Caki2 (cell line): Measurements from ENCODE around the gene CHST11. TPM values are rescaled to one million over a fixed set of nuclear protein-coding genes. Genes with fewer than 3 reads are reported as not detected.

Experiments
- DNase-seq: peaks from one replicate; pipeline ENCODE4 v3.0.0-alpha.2; 2015; ENCODE audit warnings: low read depth
- in situ Hi-C: cut with HindIII; loops from 2 replicates; pipeline ENCODE4 v1.10.0; 2016; ENCODE audit warnings: low sequenced_read_pairs, low pct_unique_long_range_greater_than_20kb, mixed read lengths
- total RNA-seq: library from RNA; depleted of rRNA; stranded (reverse); fragments of >200 nt; shearing (Covaris generic); gene quantifications from 2 replicates; pipeline ENCODE4 v1.2.3, GENCODE V29; 2014; ENCODE audit warnings: low replicate concordance

CHST11 gene
- total RNA-seq, 1 experiment from 2014 or later: 51.3 TPM

GRCh38 chr12:104640956-104641355 lies 184.2 kb downstream of the CHST11 start:
- in situ Hi-C loops: no loop called here

DNA sequence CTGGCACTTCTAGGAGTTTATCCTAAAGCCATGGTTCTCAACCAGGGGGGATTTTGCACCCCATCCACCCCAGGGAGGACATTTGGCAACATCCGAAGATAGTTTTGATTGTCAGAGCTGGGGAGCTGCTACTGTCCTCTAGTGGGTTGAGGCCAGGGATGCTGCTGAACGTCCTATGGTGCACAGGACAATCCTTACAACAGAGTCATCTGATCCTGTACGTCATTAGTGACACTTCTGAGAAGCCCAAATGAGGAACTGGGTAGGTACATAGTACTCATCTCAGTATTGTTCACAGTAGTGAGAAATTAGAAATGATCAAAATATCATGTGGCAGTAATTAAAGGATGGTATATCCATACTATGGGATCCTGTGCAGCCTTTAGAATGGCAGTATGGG lies 185.1 kb downstream of the CHST11 start:
- in situ Hi-C loops: no loop called here
- DNase-seq: no peak

More at GRCh38 chr12:104640956-104641355, 184.2 kb downstream of the CHST11 start:
- DNase-seq: no peak

DNA sequence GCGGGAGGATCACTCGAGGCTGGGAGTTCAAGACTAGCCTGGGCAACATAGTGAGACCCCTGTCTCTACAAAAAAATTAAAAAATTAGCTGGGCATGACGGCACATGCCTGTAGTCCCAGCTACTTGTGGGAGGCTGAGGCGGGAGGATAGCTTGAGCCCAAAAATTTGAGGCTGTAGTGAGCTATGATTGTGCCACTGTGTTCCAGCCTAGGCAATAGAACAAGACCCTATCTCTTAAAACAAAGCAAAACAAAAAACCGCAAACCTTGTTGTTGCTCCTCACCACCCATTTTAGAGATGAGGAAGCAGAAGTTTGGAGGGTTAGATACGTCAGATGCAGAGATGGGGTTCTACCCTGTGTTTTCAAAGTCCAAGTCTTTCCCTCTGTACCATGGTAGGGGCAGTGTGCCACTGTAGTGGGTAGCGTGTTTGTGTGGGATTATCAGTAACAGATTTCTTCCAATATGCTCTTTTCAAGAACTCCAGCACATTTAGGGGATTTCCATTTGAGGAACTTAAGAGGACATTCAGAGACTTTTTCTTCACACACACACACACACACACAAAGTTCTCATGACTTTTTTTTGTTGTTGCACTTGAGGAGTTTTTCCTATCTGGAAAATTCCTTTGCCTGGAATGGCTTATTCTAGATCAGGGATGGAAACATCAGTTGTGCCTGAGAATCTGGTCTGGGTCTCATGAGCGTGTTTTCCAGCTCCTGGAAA lies 186.5 kb downstream of the CHST11 start:
- no peak for DNase-seq
- in situ Hi-C loops: no loop called here

DNA sequence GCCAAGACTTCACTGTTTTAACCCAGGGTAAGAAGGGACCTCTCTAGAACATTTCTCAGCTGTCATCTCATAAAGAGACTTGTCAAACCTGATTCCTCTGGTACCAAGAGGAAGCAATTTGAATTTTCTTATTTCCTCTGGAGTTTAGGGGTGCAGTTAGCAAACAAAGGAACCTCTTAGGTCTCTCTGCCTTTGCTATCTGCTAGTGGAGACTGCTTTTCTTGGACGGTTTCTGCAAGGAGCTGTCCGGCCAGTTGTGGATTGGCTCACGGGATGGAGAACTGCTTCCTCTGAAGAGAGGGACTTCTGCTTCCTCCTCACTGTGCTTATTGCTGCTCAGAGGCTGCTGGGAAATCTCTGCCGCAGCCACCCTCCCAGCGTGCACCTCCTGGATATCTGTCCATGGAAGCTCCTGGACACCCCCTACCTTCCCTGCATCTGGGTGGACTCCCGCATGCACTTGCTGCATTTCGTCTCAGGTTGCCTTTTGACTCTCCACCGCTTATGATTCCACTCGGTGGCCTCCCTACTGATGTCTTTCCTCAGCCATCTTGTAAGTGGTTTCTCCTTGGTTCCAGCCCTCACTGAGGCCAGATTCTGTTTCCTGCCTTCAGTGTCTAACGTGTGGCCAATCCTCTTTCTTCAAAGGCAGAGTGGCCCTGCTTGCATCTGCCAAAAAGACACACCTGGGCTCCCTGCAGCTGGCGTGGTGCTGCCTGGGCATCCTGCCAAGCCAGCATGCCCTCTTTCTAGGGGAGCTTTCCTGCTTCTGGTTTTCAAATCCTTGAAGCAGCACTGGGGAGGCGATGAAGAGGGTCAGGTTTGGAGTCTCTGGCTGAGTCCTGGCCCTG lies 187.3 kb downstream of the CHST11 start:
- in situ Hi-C loops: no loop called here
- DNase-seq: no peak

- DNase-seq: no peak
- in situ Hi-C loops: no loop called here
Measured at GRCh38 chr12:104648756-104649155, 192.0 kb downstream of the CHST11 start.

GRCh38 chr12:104649217-104649824 lies 192.6 kb downstream of the CHST11 start:
- no peak for DNase-seq
- in situ Hi-C loops: no loop called here

DNA sequence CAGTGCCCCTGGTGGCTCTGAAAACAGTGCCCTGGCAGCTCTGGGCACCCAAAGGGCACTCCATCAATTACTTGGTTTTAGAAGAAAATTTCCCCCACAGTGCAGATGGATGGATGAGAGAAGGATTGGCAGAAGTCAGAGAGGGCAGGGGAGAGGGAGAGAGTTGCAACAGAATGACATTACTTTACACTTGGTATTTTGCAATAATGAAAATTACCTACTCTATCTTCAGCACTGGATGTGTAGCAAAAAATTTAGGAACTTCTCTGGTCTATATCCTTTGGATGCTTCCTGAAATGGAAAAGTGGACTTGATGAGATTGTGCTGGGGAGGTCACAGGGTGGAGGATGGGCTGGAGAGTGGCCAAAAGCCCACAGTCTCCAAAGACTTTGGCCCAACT lies 193.2 kb downstream of the CHST11 start:
- in situ Hi-C loops: no loop called here
- DNase-seq: no peak

- in situ Hi-C loops: no loop called here
- no peak for DNase-seq
Measured at GRCh38 chr12:104650541-104650940, 193.8 kb downstream of the CHST11 start.

DNA sequence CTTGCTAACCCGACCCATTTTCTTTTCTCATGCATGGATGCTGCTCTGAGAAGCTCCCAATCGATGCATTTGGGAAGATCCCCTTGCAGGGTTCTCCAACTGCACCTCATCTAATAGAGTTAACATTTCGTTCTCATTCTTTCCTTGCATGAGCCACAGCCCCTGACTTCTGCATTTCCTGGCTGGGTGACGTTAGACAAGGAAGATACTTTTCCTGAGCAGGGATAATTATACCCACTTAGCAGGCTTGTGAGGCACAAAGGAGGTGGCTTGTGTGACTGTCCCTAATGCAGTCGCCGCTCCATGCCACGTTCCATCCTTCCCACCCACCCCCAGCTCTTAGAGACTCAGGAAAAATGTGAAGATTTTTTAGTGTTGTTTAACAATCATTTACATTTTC lies 195.1 kb downstream of the CHST11 start:
- no peak for DNase-seq
- in situ Hi-C loops: no loop called here

DNA sequence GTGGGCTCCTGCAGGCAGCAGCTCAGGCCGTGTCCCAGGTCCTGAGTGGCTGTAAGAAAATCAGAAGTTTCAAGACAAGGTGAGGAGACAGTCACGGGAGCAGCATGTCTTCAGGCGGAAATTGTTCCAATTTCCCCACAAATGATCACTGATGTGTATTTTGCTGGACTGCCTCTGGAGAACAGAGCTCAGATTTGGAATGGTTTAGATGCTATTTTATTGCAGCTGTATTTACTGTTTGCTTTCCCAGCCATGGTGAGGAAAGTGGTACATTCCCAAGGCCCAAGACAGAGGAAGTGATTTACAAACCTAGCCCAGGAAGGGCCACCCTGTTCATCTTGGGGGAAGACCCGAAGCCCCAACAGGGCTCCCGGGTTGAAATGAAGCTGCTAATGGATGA lies 195.6 kb downstream of the CHST11 start:
- DNase-seq: no peak
- in situ Hi-C loops: no loop called here

DNA sequence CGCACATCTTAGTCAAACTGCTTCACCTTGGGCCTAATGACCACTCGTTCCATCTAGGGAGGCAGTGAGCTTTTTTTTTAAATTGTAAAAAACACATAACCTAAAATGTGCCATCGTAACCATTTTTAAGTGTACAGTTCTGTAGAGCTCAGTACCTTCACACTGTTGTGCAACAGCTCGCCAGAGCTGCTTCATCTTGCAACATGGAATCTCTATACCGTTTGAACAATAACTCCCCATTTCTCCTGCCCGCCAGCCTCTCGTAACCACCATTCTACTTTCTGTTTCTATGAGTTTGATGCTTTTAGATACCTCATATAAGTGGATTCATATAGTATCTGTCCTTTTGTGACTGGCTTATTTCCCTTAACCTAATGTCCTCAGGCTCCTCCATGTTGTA lies 196.2 kb downstream of the CHST11 start:
- in situ Hi-C loops: no loop called here
- DNase-seq: no peak

DNA sequence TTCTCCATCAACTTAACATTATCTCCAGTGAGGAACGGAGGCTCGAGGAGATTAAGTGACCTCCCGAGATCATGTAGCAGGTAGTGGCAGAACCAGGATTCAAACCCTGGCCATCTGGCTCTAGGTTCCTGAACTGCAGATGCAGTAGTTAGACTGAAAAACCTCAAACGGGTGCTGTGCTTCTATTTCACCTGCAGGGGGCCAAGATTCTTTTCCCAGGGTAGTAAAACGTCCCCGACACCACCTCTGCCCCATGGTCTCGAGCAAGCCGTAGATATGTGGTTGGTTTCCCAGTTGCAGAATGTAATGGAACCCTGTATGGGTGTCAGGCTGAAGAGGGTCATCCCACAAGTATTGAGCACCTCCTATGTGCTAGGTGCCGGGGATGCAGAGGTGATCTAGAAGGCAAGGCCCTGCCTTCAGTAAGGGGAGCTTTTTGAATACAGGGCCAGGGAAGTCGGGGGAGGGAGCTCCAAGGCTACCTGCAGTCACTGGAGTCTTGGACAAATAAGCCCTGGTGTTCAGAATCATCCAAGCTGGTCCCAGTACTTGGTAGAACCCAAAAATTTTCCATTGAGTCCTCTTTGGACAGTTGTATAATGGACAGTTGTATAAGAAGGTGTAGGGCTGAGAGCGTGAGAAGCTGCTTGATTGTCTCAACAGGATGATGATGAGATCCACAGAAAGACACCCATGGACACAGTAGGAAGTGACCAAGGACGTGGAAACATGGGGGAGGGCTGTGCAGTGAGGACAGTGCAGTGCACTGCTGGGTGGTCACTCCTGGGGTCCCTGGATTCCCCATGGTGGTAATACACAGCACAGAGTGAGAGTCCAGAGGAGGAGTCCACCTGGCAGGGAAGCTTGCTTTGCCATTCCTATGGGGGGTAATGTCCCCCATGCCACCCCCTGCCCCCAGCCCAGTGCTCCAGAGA lies 197.2 kb downstream of the CHST11 start:
- no peak for DNase-seq

GRCh38 chr12:104654665-104655609 lies 198.2 kb downstream of the CHST11 start:
- DNase-seq: no peak
- in situ Hi-C loops: no loop called here

More for the DNA sequence above, 197.2 kb downstream of the CHST11 start:
- in situ Hi-C loops: no loop called here

GRCh38 chr12:104656383-104656782 lies 199.6 kb downstream of the CHST11 start:
- in situ Hi-C loops: no loop called here
- DNase-seq: no peak

GRCh38 chr12:104656921-104657320 lies 200.2 kb downstream of the CHST11 start:
- in situ Hi-C loops: no loop called here
- DNase-seq: no peak

GRCh38 chr12:104657726-104658484 lies 201.2 kb downstream of the CHST11 start:
- in situ Hi-C loops: no loop called here
- DNase-seq: no peak
